ENCODE results near the gene CLN3.
A peak's percentile ranks its signal among the peaks of the same experiment; 100 is the strongest.
"Not testable (repeated sequence)": the region's sequence is repeated elsewhere in the genome, so short reads cannot be mapped to it uniquely, and the experiment has no call there.

CLN3 gene

DNA sequence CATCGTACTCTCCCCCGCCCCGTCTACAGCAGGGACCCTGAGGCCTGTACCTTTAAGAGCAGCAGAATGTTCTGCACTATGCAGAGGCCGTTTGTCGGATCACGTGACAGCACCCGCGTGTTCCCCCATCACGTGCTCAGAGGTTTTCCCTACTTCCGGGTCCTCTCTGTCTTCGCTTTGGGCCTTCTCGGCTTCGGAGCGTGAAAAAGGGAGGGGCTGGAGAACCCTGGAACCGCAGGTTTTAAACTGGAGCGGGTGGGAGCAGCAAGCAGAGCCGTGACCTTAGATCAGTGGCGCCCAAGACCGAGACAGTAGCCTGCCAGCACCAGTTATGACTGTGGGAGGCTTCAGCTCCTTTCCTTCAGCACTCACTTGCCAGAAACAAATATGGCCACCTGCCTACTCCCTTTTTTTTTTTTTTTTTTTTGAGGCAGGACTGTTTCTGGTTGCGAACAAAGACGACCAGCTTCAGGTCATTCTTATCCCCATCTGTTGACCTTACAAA is at the start of gene CLN3:
CLN3 (minus strand) TSS at position 105 of the 505 bp plus-strand sequence. CDS start 315 bp downstream, outside the sequence.
- peak; percentile 86 to 89 for DNase-seq (ENCODE audit: low read depth in 2 of 2)

DNA sequence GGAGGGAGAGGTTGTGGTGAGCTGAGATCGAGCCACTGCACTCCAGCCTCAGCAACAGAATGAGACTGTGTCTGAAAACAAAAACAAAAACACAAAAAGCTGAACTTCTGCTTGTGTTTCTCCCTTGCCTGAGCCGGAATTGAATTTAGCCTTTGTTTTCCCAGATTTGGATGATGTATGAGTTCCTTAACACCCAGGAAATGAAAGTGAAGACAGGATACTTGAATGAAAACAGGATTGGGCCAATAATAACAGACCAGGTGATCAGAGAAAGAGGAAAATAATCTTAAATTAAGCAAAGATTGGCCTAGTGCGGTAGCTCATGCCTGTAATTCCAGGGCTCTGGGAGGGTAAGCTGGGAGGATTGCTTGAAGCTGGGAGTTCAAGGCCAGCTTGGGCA is 48.5 kb upstream of the CLN3 start:
- no peak for DNase-seq (ENCODE audit: low read depth in 2 of 2)

DNA sequence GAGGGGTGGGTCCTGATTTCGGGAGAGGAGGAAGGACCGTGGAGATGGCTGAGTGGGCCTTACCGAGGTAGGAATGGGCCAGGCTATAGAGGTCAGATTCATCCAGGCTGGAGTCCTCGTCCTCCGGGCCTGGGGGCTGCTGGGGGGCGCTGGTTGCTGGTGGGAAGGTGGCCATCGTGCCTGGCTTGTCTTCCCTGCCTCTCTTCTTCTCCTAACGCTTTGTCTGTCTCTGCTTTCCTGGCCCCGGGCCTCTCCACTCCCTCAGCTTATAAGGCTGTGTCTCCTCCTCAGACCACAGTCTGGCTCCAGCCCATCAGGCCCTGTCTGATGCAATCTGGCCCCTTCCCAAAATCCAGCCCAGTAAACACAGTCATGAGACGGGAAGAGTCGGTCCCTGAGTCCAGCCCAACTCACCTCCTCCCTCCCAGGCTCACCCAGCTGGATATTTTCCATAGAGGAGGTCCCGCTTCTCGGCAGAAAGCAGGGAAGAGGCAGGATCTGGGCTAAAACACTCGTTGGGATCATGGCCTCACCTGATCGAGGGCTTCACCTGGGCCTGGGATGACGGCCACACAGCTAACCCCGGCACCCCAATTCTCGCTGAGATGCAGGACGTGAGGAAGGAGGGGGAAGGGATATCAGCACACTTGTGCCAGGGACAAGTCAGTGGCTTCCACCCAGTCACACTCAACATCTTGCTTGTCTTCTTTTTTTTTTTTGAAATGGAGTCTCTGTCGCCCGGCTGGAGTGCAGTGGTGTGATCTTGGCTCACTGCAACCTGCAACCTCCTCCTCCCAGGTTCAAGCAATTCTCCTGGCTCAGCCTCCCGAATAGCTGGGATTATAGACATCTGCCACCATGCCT is 47.1 kb upstream of the CLN3 start, which contains the start of gene NUPR1:
NUPR1 (minus strand) TSS at position 242 of the 864 bp plus-strand sequence; CDS start at position 175, 67 bp downstream.
- peak; percentile 96 for DNase-seq (ENCODE audit: low read depth in 2 of 2)

DNA sequence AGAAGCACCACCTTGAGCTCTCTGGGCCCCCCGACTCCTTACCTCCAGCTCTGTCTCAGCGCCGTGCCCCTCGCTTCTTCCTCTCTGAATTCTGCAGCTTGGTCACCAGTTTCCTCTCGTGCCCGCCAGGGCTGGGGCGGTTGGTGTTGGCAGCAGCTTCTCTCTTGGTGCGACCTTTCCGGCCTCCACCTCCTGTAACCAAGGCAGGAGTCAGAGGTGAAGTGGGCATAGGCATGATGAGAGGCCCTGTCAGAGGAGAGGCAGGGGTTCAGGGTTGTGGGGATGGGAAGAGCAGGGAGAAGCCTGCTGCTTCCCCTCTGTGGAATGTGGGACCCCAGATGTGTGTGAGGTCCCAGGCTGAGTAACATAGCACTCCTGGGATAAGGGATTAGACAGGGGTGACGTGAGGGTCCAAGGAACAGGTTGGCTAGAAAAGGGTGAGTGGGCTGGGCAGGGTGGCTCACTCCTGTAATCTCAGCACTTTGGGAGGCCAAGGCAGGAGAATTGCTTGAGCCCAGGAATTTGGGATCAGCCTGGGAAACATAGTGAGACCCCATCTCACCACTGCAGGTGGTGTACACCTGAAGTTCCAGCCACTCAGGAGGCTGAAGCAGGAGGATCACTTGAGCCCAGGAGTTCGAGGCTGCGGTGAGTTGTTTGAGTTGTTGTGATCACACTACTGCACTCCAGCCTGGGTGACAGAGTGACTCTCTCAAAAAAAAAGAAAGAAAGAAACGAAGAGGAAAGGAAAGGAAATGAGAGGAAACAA is 46.3 kb upstream of the CLN3 start:
- DNase-seq (ENCODE audit: low read depth in 2 of 2), result no peak

DNA sequence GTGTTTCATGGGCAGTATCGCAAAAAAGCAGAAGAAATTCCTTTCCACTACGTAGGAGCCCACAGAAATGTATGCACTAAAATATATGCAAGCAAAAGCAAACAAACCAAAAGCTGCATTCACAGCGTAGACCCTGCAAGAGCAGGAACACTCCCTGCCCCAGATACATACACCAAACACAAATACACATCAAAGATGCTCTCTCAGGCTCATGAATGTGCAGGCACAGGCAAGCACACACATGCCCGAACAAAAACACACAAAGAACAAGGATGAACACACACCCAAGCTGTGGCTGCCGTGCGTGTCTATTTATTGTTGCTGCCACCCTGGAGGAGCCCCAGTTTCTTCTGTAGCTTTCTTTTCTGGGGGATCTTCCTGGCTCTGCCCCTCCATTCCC is 45.2 kb upstream of the CLN3 start:
- no peak for DNase-seq (ENCODE audit: low read depth in 2 of 2)

DNA sequence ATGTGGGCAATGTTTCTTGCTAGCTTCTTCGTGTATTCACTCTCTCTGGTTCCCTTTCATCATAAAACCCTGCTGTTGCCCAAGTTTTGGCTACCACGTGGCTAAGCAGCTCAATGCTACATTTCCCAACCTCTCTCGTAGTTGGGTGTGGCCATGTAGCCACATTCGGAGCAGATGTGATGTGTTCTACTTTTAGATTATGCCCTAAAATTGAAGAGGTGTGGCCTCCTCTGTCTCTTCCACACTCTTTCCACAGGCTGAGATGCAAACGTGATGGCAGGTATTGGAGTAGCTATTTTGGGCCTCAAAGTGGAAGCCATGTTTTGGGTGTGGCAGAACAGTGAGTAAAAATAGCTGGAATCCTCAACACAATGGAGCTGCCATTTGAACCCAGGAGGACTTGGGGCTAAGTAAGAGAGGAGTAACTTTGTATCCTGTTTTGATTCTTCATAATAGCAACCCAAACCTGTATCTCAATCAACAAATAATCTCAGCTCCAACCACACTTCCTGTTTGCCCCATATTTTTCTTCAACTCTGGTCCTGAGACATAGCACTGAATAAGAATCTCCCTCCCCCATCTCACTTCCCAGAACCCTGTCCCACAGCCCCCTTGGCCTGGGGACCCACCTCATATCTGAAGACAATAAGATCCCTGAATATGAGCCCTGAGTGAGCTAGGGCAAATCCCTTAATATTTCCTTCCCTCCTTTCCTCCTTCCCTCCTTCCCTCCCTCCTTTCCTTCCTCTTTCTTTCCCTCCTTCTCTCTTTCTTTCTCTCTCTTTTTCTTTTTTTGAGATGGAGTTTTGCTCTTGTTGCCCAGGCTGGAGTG is 42.9 kb upstream of the CLN3 start:
- peak in 1 of 2 experiments; percentile 9 for DNase-seq (ENCODE audit: low read depth in 2 of 2)

DNA sequence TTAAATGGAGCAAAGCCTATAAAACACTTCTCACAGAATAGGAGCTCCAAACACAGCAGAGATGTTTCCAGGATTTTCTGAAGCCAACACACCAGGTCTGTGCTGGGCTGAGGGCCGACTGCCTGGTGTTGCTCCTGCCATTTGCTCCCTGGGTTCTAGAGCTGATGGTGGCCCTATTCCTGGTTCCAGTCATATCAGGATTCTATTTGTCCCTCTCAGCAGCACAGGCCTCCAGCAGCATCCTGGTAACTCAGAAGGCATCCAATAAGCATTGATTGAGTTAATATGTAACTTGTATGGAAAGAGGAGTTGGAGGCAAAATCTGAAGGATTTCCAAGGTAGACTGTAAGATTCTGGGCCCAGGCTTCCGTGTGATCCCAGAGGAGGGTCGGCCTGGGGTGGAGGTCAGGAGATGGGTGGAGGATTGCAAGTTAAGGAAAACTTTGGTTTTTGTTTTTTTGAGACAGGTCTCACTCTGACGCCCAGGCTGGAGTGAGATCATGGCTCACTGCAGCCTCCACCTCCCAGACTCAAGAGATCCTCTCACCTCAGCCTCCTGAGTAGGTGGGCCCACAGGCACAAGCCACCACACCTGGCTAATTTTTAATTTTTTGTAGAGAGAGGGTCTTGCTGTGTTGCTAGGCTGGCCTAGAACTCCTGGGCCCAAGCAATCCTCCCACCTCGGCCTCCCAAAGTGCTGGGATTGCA is 41.2 kb upstream of the CLN3 start:
- DNase-seq (ENCODE audit: low read depth in 2 of 2), result no peak

- DNase-seq (ENCODE audit: low read depth in 2 of 2), result no peak
Measured at GRCh38 chr16:28531777-28532744, 40.2 kb upstream of the CLN3 start.

DNA sequence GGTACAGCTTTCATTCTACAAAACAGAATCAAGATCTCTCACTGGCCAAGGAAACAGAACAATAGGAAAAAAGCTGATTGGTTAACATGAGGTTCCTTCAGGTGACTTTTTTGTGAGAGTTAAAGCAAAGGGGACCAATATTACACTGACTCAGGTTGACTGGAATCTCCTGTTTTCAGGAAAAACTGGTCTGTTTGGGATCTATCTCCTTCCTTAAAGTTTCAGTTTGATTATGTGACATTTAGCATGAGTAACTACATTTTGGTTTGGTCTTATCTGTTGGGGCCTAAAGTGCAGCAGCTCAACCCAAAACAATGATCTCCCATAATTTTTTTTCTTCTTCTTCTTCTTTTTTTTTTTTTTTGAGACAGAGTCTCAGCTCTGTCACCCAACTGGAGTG is 37.2 kb upstream of the CLN3 start:
- DNase-seq (ENCODE audit: low read depth in 2 of 2), result no peak

- no peak for DNase-seq (ENCODE audit: low read depth in 2 of 2)
Measured at GRCh38 chr16:28528463-28528867, 36.6 kb upstream of the CLN3 start.

DNA sequence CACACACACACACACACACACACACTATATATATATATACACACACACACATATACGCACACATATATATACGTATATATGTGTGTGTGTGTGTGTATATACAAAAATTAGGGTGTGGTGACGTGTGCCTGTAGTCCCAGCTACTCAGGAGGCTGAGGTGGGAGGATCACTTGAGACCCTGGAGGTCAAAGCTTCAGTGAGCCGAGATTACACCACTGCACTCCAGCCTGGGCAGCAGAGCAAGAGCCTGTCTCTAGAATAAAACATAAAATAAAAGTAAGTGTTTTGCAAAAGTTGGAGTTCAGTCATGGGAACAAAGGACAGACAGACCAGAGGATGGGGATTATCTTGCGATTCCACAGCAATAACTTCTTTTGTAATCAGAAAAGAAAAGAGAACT is 36.1 kb upstream of the CLN3 start:
- no peak for DNase-seq (ENCODE audit: low read depth in 2 of 2)

GRCh38 chr16:28527100-28527785 is 35.4 kb upstream of the CLN3 start:
- DNase-seq (ENCODE audit: low read depth in 2 of 2), result not testable (repeated sequence)

GRCh38 chr16:28526201-28527099 is 34.6 kb upstream of the CLN3 start:
- DNase-seq (ENCODE audit: low read depth in 2 of 2), result no peak

- DNase-seq (ENCODE audit: low read depth in 2 of 2), result no peak
Measured at GRCh38 chr16:28524681-28525171, 32.9 kb upstream of the CLN3 start.

DNA sequence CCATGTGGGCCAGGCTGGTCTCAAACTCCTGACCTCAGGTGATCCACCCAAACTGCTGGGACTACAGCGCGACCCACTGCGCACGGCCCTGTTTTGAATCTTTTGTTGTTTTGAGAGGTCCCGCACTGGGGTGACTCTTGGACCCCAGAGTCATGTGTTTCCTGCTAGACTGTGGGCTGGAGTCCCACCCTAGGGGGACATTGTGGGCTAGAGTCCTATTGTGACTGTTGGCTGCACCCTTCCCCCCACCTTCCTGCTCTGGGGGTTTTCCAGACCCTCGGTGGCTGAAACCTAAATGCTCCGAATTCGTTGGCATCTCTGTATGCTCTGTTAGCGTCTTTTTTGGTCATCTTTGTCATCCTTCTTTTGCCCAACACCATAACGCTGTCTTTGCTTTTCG is 30.9 kb upstream of the CLN3 start:
- no peak for DNase-seq (ENCODE audit: low read depth in 2 of 2)

GRCh38 chr16:28521436-28521835 is 29.6 kb upstream of the CLN3 start:
- DNase-seq (ENCODE audit: low read depth in 2 of 2), result no peak

GRCh38 chr16:28520672-28521071 is 28.8 kb upstream of the CLN3 start:
- DNase-seq (ENCODE audit: low read depth in 2 of 2), result no peak

DNA sequence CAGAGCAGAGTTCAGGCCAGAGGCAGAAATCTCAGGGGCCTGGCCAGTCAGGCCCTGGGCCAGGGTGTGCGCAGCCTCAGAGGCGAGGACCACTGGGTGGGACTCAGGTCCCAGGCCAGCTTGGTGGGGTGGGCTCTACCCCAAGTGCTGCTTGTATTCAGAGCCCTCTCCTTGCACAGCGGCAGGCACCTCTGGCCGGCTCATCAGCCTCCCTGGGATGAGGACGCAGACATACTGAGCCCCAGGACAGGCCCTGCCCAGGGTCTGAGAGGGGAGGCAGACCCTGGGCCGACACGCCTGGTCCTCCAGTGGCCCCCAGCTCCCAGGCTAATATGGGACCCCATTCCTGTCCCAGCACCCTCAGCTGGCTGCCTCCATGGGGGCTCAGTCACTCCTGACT is 22.4 kb upstream of the CLN3 start:
- no peak for DNase-seq (ENCODE audit: low read depth in 2 of 2)
